Kidney (tissue), 14 donors: ENCODE results near the gene DYDC1. TPM values are rescaled to one million over a fixed set of nuclear protein-coding genes. Genes with fewer than 3 reads are reported as not detected.

Source experiments
- DNase-seq, 5 donors: peaks; one replicate each; pipeline ENCODE4 v3.0.0-alpha.2; 2013 to 2020
- FAIRE-seq: peaks from 2 replicates; lab custom pipeline; 2012; peaks lifted over from hg19 to GRCh38; lab: Jason Lieb, UNC
- H3K27ac ChIP-seq, 2 donors: one replicate each; pipeline ENCODE4 v1.7.0; 2013; ENCODE audit warnings: low read depth in 2 of 2, low read length in 2 of 2, inconsistent platforms in 1 of 2
- H3K27me3 ChIP-seq: one replicate; pipeline ENCODE4 v1.7.1; 2013; ENCODE audit warnings: low read length, inconsistent platforms; ENCODE audit not compliant: control insufficient read depth, insufficient read depth
- H3K36me3 ChIP-seq, 3 donors: one replicate each; pipeline versions ENCODE4 v1.7.0 to v1.7.1; 2013; ENCODE audit warnings: low read length in 3 of 3, control low read depth in 1 of 3, inconsistent platforms in 1 of 3; ENCODE audit not compliant: insufficient read depth in 3 of 3, control insufficient read depth in 2 of 3
- H3K4me1 ChIP-seq, 3 donors: one replicate each; pipeline versions ENCODE4 v1.7.0 to v1.7.1; 2013; ENCODE audit warnings: low read length in 3 of 3, inconsistent platforms in 1 of 3, low read depth in 1 of 3; ENCODE audit not compliant: control insufficient read depth in 2 of 3, insufficient read depth in 2 of 3
- H3K4me3 ChIP-seq, 3 donors: one replicate each; pipeline versions ENCODE4 v1.7.0 to v1.8.1; 2013; ENCODE audit warnings: low read length in 3 of 3, control low read depth in 1 of 3, inconsistent platforms in 1 of 3
- H3K9ac ChIP-seq, 3 donors: one replicate each; pipeline versions ENCODE4 v1.7.0 to v1.7.1; 2013; ENCODE audit warnings: low read length in 3 of 3, control low read depth in 1 of 3, inconsistent platforms in 1 of 3
- H3K9me3 ChIP-seq, 3 donors: one replicate each; pipeline versions ENCODE4 v1.7.0 to v1.7.1; 2013; ENCODE audit warnings: low read length in 3 of 3, control low read depth in 1 of 3, inconsistent platforms in 1 of 3; ENCODE audit not compliant: control insufficient read depth in 2 of 3, insufficient read depth in 1 of 3
- intact Hi-C: fragments of 100-400 bp; cut with DNase I; formaldehyde crosslinking; loops from one replicate; pipeline ENCODE4 v1.11.1; 2022
- polyA plus RNA-seq: library from polyadenylated mRNA; stranded (reverse); fragments of 350-450 nt; fragmentation: Illumina TruSeq; extraction: RNeasy Lipid Tissue Mini Kit (QIAGEN cat#74804); gene quantifications from one replicate; pipeline ENCODE4 v1.2.3, GENCODE V29; 2014; ENCODE audit warnings: low read depth, low replicate concordance; ENCODE audit not compliant: insufficient read depth
- total RNA-seq: library from RNA; stranded (reverse); fragmentation: NEBNext Ultra II Directional; extraction: Animal tissue kit (Norgen Biotek cat#: 25700); gene quantifications from one replicate; pipeline ENCODE4 v1.2.1, GENCODE V29; 2021
- TF ChIP-seq, protein P1 (sequence below): IDR thresholded peaks from 3 replicates; pipeline ENCODE4 v1.5.1; 2012; ENCODE audit warnings: mild to moderate bottlenecking, moderate library complexity, borderline replicate concordance; ENCODE audit not compliant: insufficient read depth; ENCODE audit errors: extremely low read depth
- donor health status: control.
- donor health status: control.
- donor health status: control.
- donor health status: control.
- donor health status: control.
- donor health status: DM: yes; HTN: yes; CAD: no.
- donor health status: Normal renal cell carcinoma (clear cell type).

The DYDC1 gene
- total and polyA plus RNA-seq, 2 donors from 2014 or later, result not detected

DNA sequence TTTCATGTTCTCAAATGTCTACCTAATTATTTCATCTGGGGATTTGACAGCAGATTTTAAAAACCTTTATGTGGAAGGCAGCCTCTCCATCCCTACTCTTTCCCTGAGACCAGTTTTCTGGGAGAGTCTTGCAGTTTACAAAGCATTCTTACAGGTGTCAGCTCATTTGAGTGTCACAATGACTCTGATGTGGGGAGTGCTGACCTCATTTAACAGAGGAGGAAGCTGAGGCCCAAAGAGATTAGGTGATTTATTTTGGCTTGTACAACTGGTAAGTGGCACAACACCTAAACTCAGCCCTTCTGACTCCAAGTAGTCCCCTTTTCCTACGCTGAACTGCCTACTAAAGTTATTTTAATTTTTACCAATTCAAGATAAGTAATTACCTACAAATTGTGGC is 33.8 kb downstream of the DYDC1 start:
- no peaks in the 10 kb centered on the region for H3K27me3 ChIP-seq

GRCh38 chr10:80322158-80322557 is 34.4 kb downstream of the DYDC1 start:
- H3K4me1 ChIP-seq, result no peaks in the 10 kb centered on the region
- no peak overlapping the region for H3K9ac ChIP-seq
- H3K27ac ChIP-seq, result no peak overlapping the region
- H3K36me3 ChIP-seq, result no peaks in the 10 kb centered on the region
- intact Hi-C loops, result no loop called here
- DNase-seq, result no peak
- FAIRE-seq, result no peak
- TF ChIP-seq, protein P1, sequence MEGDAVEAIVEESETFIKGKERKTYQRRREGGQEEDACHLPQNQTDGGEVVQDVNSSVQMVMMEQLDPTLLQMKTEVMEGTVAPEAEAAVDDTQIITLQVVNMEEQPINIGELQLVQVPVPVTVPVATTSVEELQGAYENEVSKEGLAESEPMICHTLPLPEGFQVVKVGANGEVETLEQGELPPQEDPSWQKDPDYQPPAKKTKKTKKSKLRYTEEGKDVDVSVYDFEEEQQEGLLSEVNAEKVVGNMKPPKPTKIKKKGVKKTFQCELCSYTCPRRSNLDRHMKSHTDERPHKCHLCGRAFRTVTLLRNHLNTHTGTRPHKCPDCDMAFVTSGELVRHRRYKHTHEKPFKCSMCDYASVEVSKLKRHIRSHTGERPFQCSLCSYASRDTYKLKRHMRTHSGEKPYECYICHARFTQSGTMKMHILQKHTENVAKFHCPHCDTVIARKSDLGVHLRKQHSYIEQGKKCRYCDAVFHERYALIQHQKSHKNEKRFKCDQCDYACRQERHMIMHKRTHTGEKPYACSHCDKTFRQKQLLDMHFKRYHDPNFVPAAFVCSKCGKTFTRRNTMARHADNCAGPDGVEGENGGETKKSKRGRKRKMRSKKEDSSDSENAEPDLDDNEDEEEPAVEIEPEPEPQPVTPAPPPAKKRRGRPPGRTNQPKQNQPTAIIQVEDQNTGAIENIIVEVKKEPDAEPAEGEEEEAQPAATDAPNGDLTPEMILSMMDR, result no peak
- H3K4me3 ChIP-seq, result no peak overlapping the region
- H3K27me3 ChIP-seq, result no peaks in the 10 kb centered on the region
- H3K9me3 ChIP-seq, result no peaks in the 10 kb centered on the region

More for the DNA sequence above, 33.8 kb downstream of the DYDC1 start:
- Histone ChIP-seq H3K4me1 (no peaks in the 10 kb centered on the region), H3K36me3 (no peaks in the 10 kb centered on the region), H3K9ac (no peak overlapping the region), H3K9me3 (no peaks in the 10 kb centered on the region), H3K27ac (no peak overlapping the region), H3K4me3 (no peak overlapping the region)
- intact Hi-C loops, result no loop called here
- DNase-seq, result no peak
- FAIRE-seq, result no peak
- TF ChIP-seq, protein P1, result no peak

DNA sequence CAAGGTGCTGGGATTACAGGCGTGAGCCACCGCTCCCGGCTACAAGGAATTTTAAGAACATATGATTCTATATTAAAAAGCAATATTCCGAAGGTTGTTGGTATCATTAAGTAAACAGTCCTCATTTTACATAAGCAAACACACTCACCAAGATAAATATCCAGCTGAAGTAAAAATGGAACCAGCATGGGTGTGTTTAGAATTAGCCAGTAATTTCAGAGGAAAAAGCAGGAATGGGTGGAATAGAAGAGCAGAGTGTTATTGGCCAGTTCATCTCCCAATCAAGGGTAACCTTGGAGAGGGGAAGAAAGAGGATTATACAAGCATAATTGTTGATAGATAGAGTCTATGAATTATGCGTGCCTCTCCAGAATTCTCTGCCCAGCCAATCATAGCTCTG is 35.4 kb downstream of the DYDC1 start:
- DNase-seq (no peak), FAIRE-seq (no peak)
- no peak overlapping the region for H3K27ac ChIP-seq
- no peak overlapping the region for H3K9ac ChIP-seq
- no peaks in the 10 kb centered on the region for H3K9me3 ChIP-seq
- H3K27me3 ChIP-seq, result no peaks in the 10 kb centered on the region
- no peak overlapping the region for H3K4me3 ChIP-seq
- H3K36me3 ChIP-seq, result no peaks in the 10 kb centered on the region
- intact Hi-C loops, result no loop called here
- TF ChIP-seq, protein P1, result no peak
- H3K4me1 ChIP-seq, result no peaks in the 10 kb centered on the region

DNA sequence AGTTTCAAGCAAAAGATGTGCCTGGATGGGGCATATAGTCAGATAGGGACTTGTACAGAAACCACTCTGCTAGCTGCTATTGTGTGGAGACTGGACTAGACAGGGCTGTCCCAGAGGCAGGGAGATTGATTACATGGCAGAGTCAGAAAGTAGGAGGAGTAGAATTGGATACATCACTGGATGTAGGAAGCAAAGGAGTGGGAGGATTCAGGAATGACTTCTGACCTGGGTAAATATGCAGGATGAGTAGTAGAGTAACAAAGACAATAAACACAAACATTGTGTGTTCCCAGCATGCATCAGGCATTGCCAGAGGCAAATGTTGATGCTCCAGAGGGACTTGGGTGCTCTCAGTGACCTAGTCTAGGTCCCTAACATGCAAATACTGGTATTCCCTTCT is 36.2 kb downstream of the DYDC1 start:
- Histone ChIP-seq H3K4me1 (no peaks in the 10 kb centered on the region), H3K27ac (no peak overlapping the region), H3K36me3 (no peaks in the 10 kb centered on the region), H3K4me3 (no peak overlapping the region), H3K9ac (no peak overlapping the region), H3K9me3 (no peaks in the 10 kb centered on the region), H3K27me3 (no peaks in the 10 kb centered on the region)
- TF ChIP-seq, protein P1, result no peak
- intact Hi-C loops, result no loop called here
- DNase-seq (peak in 2 of 5 donors; percentile 33 to 34), FAIRE-seq (no peak)
